Caco-2 (cell line): ENCODE data around the gene AGPS. TPM values are rescaled to one million over a fixed set of nuclear protein-coding genes. Genes with fewer than 3 reads are reported as not detected.

Experiments used
- BruUV-seq: library from RNA; stranded (reverse); fragments of 400-500 nt; replicated peaks from 2 replicates; lab custom pipeline; 2021; lab: Mats Ljungman, UMichigan
- CTCF ChIA-PET: fragments of 300-600 bp; sonication (Branson Sonifier 250); formaldehyde crosslinking; loops from one replicate; lab custom pipeline; 2022; ENCODE audit warnings: antibody characterized with exemption; lab: Charles Lee
- POLR2A ChIA-PET: fragments of 300-600 bp; sonication (Branson Sonifier 250); formaldehyde crosslinking; loops from one replicate; lab custom pipeline; 2022; ENCODE audit warnings: antibody characterized with exemption; lab: Charles Lee
- DNase-seq, 2 experiments: peaks; one replicate each; pipeline versions ENCODE4 v3.0.0 to v3.0.0-alpha.2; 2020 to 2022
- H3K27me3 ChIP-seq: replicated peaks from 2 replicates; pipeline ENCODE4 v1.6.0; 2011; ENCODE audit warnings: low read length; ENCODE audit not compliant: control insufficient read depth, insufficient read depth
- H3K36me3 ChIP-seq: 2 replicates; pipeline ENCODE4 v1.5.1; 2011; ENCODE audit warnings: low read length; ENCODE audit not compliant: control insufficient read depth, insufficient read depth
- H3K4me1 ChIP-seq: fragments of 250-450 bp; sonication (Bioruptor Pico); 2 replicates; pipeline ENCODE4 v1.5.1; 2020; ENCODE audit warnings: mild to moderate bottlenecking
- H3K4me3 ChIP-seq: 2 replicates; pipeline ENCODE4 v1.5.1; 2011; ENCODE audit warnings: low read depth, mild to moderate bottlenecking, control low read depth, low read length
- H3K9me3 ChIP-seq: fragments of 250-450 bp; sonication (Bioruptor Pico); 2 replicates; pipeline ENCODE4 v1.5.1; 2020; ENCODE audit warnings: mild to moderate bottlenecking, moderate library complexity
- H3K27ac Mint-ChIP-seq: one replicate; pipeline ENCODE4 v1.8.0; 2022; ENCODE audit warnings: mixed read lengths; ENCODE audit not compliant: unreplicated experiment
- H3K27me3 Mint-ChIP-seq: one replicate; pipeline ENCODE4 v1.8.0; 2022; ENCODE audit warnings: mixed read lengths; ENCODE audit not compliant: insufficient read depth, unreplicated experiment
- H3K36me3 Mint-ChIP-seq: one replicate; pipeline ENCODE4 v1.8.0; 2022; ENCODE audit warnings: mild to moderate bottlenecking, mixed read lengths; ENCODE audit not compliant: insufficient read depth, unreplicated experiment
- H3K4me1 Mint-ChIP-seq: one replicate; pipeline ENCODE4 v1.8.0; 2022; ENCODE audit warnings: low read depth, mixed read lengths; ENCODE audit not compliant: unreplicated experiment
- H3K4me3 Mint-ChIP-seq: one replicate; pipeline ENCODE4 v1.8.0; 2022; ENCODE audit warnings: mild to moderate bottlenecking, moderate library complexity, mixed read lengths; ENCODE audit not compliant: unreplicated experiment
- H3K9me3 Mint-ChIP-seq: one replicate; pipeline ENCODE4 v1.8.0; 2022; ENCODE audit warnings: mixed read lengths; ENCODE audit not compliant: unreplicated experiment
- CTCF ChIP-seq, 2 experiments: fragments of 200-600 bp in 1 of 2; IDR thresholded peaks; 1 replicate in 1 of 2; 2 replicates in 1 of 2; pipeline versions ENCODE4 v1.5.1 to v1.8.0; 2011 to 2022; ENCODE audit warnings: antibody characterized with exemption in 1 of 2, control low read depth in 1 of 2, inconsistent platforms in 1 of 2, low read depth in 1 of 2, low read length in 1 of 2, mild to moderate bottlenecking in 1 of 2, moderate library complexity in 1 of 2; ENCODE audit not compliant: insufficient read depth in 1 of 2, severe bottlenecking in 1 of 2, unreplicated experiment in 1 of 2
- intact Hi-C: fragments of 100-400 bp; cut with micrococcal nuclease; formaldehyde crosslinking; loops from one replicate; pipeline ENCODE4 v1.10.0; 2022; ENCODE audit not compliant: unreplicated experiment
- total RNA-seq: library from RNA; stranded (reverse); gene quantifications from 2 replicates; pipeline ENCODE4 v1.2.3, GENCODE V29; 2022

Gene AGPS
- total RNA-seq, 1 experiment from 2014 or later: 105 TPM

GRCh38 chr2:177528351-177528933, 135.9 kb downstream of the AGPS start:
- no peaks in the 10 kb centered on the region for H3K9me3 ChIP-seq
- no peaks in the 10 kb centered on the region for H3K27me3 ChIP-seq
- H3K36me3 ChIP-seq: peaks cover 2% of the 10 kb centered on the region
- no peak overlapping the region for H3K4me3 Mint-ChIP-seq
- no peak for TF ChIP-seq CTCF (IDR thresholded peaks at IDR 0.05; ENCODE audit: insufficient read depth in 1 of 2, low read depth in 1 of 2, low read length in 1 of 2, severe bottlenecking in 1 of 2, unreplicated experiment in 1 of 2)
- no peak overlapping the region for H3K27ac Mint-ChIP-seq
- H3K4me1 Mint-ChIP-seq: peaks cover 7% of the 10 kb centered on the region
- ChIA-PET POLR2A (no interaction called here), CTCF (interaction anchor here (0.5 kb wide), 1 partner anchor 13 kb away, joined by 7 read pairs; no protein-coding TSS in a partner anchor)
- no peaks in the 10 kb centered on the region for H3K9me3 Mint-ChIP-seq
- H3K36me3 Mint-ChIP-seq: peaks cover 19% of the 10 kb centered on the region
- no TSS peak for BruUV-seq
- H3K4me1 ChIP-seq: 0 out of 2 replicates have a peak, but pooled peaks cover under 1% of the 10 kb centered on the region
- no peak overlapping the region for H3K4me3 ChIP-seq
- intact Hi-C loops: no loop called here
- no peak for DNase-seq
- H3K27me3 Mint-ChIP-seq: no peaks in the 10 kb centered on the region

- Mint-ChIP-seq H3K36me3 (peaks cover 22% of the 10 kb centered on the region), H3K9me3 (no peaks in the 10 kb centered on the region), H3K27ac (no peak overlapping the region), H3K27me3 (no peaks in the 10 kb centered on the region), H3K4me1 (peaks cover 7% of the 10 kb centered on the region), H3K4me3 (no peak overlapping the region)
- ChIA-PET POLR2A (no interaction called here), CTCF (no interaction called here)
- Histone ChIP-seq H3K4me3 (no peak overlapping the region), H3K4me1 (0 out of 2 replicates have a peak, but pooled peaks cover 5% of the 10 kb centered on the region), H3K27me3 (no peaks in the 10 kb centered on the region), H3K9me3 (no peaks in the 10 kb centered on the region), H3K36me3 (peaks cover 2% of the 10 kb centered on the region)
- intact Hi-C loops: no loop called here
- TF ChIP-seq CTCF (IDR thresholded peaks at IDR 0.05; ENCODE audit: insufficient read depth in 1 of 2, low read depth in 1 of 2, low read length in 1 of 2, severe bottlenecking in 1 of 2, unreplicated experiment in 1 of 2): no peak
- DNase-seq: no peak
- no TSS peak for BruUV-seq
Measured at GRCh38 chr2:177529166-177529565, 136.6 kb downstream of the AGPS start.

- Mint-ChIP-seq H3K4me3 (no peak overlapping the region), H3K27ac (no peak overlapping the region), H3K9me3 (no peaks in the 10 kb centered on the region), H3K27me3 (no peaks in the 10 kb centered on the region), H3K4me1 (peaks cover 7% of the 10 kb centered on the region), H3K36me3 (peaks cover 21% of the 10 kb centered on the region)
- no peaks in the 10 kb centered on the region; the same call in 1 of the 2 replicates for H3K36me3 ChIP-seq
- intact Hi-C loops: no loop called here
- H3K27me3 ChIP-seq: no peaks in the 10 kb centered on the region
- BruUV-seq: no TSS peak
- TF ChIP-seq CTCF (IDR thresholded peaks at IDR 0.05; ENCODE audit: insufficient read depth in 1 of 2, low read depth in 1 of 2, low read length in 1 of 2, severe bottlenecking in 1 of 2, unreplicated experiment in 1 of 2): no peak
- ChIA-PET CTCF (no interaction called here), POLR2A (no interaction called here)
- H3K4me1 ChIP-seq: 0 out of 2 replicates have a peak, but pooled peaks cover 12% of the 10 kb centered on the region
- H3K9me3 ChIP-seq: no peaks in the 10 kb centered on the region
- no peak overlapping the region for H3K4me3 ChIP-seq
- DNase-seq: no peak
Measured at GRCh38 chr2:177530561-177530960, 138.0 kb downstream of the AGPS start.
